ENCODE measurements around the gene ARHGEF3.
"Not testable (repeated sequence)": the region's sequence is repeated elsewhere in the genome, so short reads cannot be mapped to it uniquely, and the experiment has no call there.

Gene ARHGEF3

GRCh38 chr3:56700151-56700550, 101.6 kb downstream of the ARHGEF3 start:
- H3K27me3 ChIP-seq (ENCODE audit: insufficient read depth, poor library complexity, severe bottlenecking): no peaks in the 10 kb centered on the region
- no peak for DNase-seq (ENCODE audit: low read depth in 1 of 2, low spot score in 1 of 2)
- no peak overlapping the region for H3K27ac ChIP-seq (replicated peaks)
- TF ChIP-seq, protein P1, sequence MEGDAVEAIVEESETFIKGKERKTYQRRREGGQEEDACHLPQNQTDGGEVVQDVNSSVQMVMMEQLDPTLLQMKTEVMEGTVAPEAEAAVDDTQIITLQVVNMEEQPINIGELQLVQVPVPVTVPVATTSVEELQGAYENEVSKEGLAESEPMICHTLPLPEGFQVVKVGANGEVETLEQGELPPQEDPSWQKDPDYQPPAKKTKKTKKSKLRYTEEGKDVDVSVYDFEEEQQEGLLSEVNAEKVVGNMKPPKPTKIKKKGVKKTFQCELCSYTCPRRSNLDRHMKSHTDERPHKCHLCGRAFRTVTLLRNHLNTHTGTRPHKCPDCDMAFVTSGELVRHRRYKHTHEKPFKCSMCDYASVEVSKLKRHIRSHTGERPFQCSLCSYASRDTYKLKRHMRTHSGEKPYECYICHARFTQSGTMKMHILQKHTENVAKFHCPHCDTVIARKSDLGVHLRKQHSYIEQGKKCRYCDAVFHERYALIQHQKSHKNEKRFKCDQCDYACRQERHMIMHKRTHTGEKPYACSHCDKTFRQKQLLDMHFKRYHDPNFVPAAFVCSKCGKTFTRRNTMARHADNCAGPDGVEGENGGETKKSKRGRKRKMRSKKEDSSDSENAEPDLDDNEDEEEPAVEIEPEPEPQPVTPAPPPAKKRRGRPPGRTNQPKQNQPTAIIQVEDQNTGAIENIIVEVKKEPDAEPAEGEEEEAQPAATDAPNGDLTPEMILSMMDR (IDR thresholded peaks at IDR 0.05; ENCODE audit: insufficient read depth, low read length): no peak
- no peak overlapping the region for H3K4me3 ChIP-seq (replicated peaks; ENCODE audit: insufficient read depth, low read length)

DNA sequence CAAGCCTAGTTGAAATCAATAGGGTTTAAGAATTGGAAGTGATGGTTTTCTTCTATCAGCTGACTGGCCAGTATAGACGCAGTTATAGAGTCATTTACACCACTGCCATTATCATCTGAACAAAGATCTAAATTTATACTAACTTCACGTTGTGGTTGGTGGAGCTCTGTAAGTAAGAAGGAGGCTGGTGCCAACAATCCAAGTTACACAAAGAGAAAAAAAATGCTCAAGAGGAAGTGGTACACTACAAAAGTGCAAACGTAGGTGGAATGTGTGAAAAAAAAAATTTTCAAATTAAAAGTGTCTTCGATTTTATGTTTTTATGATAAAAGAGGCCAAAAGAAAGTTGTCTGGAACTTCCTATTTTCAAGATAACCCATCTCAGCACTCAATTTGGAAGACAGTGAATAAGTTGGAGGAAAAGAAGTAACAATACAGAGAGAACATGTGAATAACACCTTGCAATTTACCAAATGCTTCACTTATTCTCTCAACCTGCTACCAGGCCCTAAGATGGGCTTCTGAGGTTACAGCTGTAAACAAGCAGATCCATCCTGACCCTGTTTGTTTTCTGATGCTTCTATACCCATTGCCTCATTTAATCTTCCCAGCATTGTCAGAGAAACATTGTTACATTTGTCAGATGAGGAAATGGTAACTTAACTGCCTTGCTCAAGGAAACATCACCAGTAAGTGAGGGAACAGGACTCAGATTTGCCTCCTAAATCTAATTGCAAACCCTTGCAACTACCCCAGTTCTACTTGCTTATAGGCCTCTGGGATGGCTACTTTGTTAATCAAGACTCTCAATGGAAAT, 106.7 kb downstream of the ARHGEF3 start:
- H3K27me3 ChIP-seq (ENCODE audit: insufficient read depth, poor library complexity, severe bottlenecking): no peaks in the 10 kb centered on the region
- no peak overlapping the region for H3K27ac ChIP-seq (replicated peaks)

DNA sequence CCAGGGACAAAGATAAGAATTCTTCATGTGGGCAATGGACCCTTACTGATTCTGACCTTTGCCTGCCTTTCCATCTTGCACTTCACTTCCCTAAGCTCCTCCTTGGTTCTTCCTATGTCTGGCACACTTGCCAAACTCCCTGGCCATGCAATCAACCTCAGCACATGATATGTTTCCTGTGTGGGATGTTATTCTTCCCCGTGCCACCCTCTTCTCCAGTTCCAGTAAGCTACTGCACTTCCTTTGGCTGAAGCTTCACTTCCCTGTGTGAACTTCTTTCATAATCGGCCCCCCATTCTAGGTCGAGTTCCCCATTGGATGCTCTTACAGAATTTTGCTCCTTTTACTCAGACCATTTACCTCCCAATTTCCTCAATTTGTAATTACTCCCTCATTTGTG, 108.0 kb downstream of the ARHGEF3 start:
- DNase-seq (ENCODE audit: low read depth in 1 of 2, low spot score in 1 of 2): peak; percentile 78 to 82
- H3K27me3 ChIP-seq (ENCODE audit: insufficient read depth, poor library complexity, severe bottlenecking): no peaks in the 10 kb centered on the region
- TF ChIP-seq POLR2AphosphoS5 (IDR thresholded peaks at IDR 0.05; ENCODE audit: low read depth) (peak; percentile 56), GABPA (IDR thresholded peaks at IDR 0.05; ENCODE audit: low read depth) (peak; percentile 58), SPI1 (IDR thresholded peaks at IDR 0.05; ENCODE audit: borderline replicate concordance, low read depth) (peak; percentile 91)
- TF ChIP-seq, protein P2, sequence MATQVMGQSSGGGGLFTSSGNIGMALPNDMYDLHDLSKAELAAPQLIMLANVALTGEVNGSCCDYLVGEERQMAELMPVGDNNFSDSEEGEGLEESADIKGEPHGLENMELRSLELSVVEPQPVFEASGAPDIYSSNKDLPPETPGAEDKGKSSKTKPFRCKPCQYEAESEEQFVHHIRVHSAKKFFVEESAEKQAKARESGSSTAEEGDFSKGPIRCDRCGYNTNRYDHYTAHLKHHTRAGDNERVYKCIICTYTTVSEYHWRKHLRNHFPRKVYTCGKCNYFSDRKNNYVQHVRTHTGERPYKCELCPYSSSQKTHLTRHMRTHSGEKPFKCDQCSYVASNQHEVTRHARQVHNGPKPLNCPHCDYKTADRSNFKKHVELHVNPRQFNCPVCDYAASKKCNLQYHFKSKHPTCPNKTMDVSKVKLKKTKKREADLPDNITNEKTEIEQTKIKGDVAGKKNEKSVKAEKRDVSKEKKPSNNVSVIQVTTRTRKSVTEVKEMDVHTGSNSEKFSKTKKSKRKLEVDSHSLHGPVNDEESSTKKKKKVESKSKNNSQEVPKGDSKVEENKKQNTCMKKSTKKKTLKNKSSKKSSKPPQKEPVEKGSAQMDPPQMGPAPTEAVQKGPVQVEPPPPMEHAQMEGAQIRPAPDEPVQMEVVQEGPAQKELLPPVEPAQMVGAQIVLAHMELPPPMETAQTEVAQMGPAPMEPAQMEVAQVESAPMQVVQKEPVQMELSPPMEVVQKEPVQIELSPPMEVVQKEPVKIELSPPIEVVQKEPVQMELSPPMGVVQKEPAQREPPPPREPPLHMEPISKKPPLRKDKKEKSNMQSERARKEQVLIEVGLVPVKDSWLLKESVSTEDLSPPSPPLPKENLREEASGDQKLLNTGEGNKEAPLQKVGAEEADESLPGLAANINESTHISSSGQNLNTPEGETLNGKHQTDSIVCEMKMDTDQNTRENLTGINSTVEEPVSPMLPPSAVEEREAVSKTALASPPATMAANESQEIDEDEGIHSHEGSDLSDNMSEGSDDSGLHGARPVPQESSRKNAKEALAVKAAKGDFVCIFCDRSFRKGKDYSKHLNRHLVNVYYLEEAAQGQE (IDR thresholded peaks at IDR 0.05; ENCODE audit: insufficient replicate concordance, low read depth): no peak
- no peak overlapping the region for H3K27ac ChIP-seq (replicated peaks)
- H3K4me3 ChIP-seq (replicated peaks; ENCODE audit: insufficient read depth, low read length): no peak overlapping the region

More for the DNA sequence above, 106.7 kb downstream of the ARHGEF3 start:
- no peak for DNase-seq (ENCODE audit: low read depth in 1 of 2, low spot score in 1 of 2)
- TF ChIP-seq, protein P2 (IDR thresholded peaks at IDR 0.05; ENCODE audit: insufficient replicate concordance, low read depth): no peak
- TF ChIP-seq SPI1 (IDR thresholded peaks at IDR 0.05; ENCODE audit: borderline replicate concordance, low read depth): peak; percentile 2; the same call in 1 of the 2 replicates
- H3K4me3 ChIP-seq (replicated peaks; ENCODE audit: insufficient read depth, low read length): no peak overlapping the region

GRCh38 chr3:56692520-56693433, 109.0 kb downstream of the ARHGEF3 start:
- not testable (repeated sequence) for H3K27me3 ChIP-seq (ENCODE audit: insufficient read depth, poor library complexity, severe bottlenecking); H3K27ac ChIP-seq (replicated peaks); H3K4me3 ChIP-seq (replicated peaks; ENCODE audit: insufficient read depth, low read length)
- peak in 1 of 2 experiments; percentile 42 for DNase-seq (ENCODE audit: low read depth in 1 of 2, low spot score in 1 of 2)

- not testable (repeated sequence) for DNase-seq (ENCODE audit: low read depth in 1 of 2, low spot score in 1 of 2); H3K4me3 ChIP-seq (replicated peaks; ENCODE audit: insufficient read depth, low read length); H3K27me3 ChIP-seq (ENCODE audit: insufficient read depth, poor library complexity, severe bottlenecking); H3K27ac ChIP-seq (replicated peaks)
These were observed 109.8 kb downstream of the ARHGEF3 start for GRCh38 chr3:56692001-56692365.
